Measurements from ENCODE around the gene CHID1.

DNA sequence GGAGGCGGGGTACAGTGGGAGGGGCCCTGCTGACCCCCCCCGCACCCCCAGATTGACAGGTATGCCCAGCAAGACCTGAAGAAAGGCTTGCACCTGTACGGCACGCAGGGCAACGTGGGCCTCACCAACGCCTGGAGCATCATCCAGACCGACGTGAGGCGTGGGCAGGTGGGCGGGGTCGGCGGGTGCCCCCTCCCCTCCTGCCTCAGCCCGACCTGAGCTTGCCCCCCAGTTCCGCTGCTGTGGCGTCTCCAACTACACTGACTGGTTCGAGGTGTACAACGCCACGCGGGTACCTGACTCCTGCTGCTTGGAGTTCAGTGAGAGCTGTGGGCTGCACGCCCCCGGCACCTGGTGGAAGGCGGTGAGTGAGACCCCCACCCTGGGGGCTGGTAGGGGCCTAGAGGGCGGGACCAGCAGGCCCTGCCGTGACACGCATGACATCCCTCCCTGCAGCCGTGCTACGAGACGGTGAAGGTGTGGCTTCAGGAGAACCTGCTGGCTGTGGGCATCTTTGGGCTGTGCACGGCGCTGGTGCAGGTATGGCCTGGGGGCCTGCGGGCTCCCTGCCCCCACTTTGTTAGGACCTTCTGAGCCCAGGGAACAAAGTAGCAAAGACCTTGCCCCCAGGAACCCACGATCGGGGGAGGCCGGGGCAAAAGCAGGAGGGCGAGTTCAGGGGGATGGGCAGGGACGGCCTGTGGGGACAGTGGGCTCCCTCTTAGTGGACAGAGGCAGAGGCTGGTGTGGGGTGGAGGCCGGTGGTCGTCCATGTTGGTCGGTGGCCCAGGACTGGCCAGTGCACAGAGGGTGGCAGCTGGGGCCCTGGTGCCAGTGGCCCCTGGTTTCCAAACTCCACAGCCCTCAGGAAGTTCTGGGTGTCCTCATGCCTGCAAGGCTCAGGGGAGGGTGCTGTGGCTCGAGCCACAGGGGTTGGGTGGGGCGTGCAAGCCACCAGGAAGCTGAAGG is 44.9 kb downstream of the CHID1 start:
- TF ChIP-seq CTCF (IDR thresholded peaks at IDR 0.05) (no peak), EZH2 (IDR thresholded peaks at IDR 0.05; ENCODE audit: borderline replicate concordance, insufficient read depth, low read depth, low read length, poor library complexity, severe bottlenecking) (no peak)
